Panc1 (cell line): Measurements from ENCODE around the gene ADAM29. TPM values are rescaled to one million over a fixed set of nuclear protein-coding genes. Genes with fewer than 3 reads are reported as not detected.

Experiments used
- ATAC-seq: fragments of 200-7000 bp; cut with Tn5 transposase; 2 replicates; pipeline ENCODE4 v1.9.1; 2020; ENCODE audit warnings: mild to moderate bottlenecking, moderate library complexity
- BruUV-seq: library from RNA; stranded (reverse); fragments of 400-500 nt; replicated peaks from 2 replicates; lab custom pipeline; 2021; lab: Mats Ljungman, UMichigan
- CTCF ChIA-PET: fragments of 300-600 bp; sonication (Branson Sonifier 250); formaldehyde crosslinking; loops from one replicate; lab custom pipeline; 2022; ENCODE audit warnings: antibody characterized with exemption; lab: Charles Lee
- POLR2A ChIA-PET: fragments of 300-600 bp; sonication (Branson Sonifier 250); formaldehyde crosslinking; loops from one replicate; lab custom pipeline; 2022; ENCODE audit warnings: antibody characterized with exemption; lab: Charles Lee
- DNase-seq: peaks from one replicate; pipeline ENCODE4 v3.0.0-alpha.2; 2010; ENCODE audit warnings: low read depth, low spot score
- H3K27ac ChIP-seq: 2 replicates; pipeline ENCODE4 v1.5.1; 2011; ENCODE audit warnings: mild to moderate bottlenecking, low read length, inconsistent platforms
- H3K27me3 ChIP-seq: fragments of 200-500 bp; sonication (Bioruptor generic); 2 replicates; pipeline ENCODE4 v1.6.0; 2014; ENCODE audit warnings: low read length, inconsistent platforms; ENCODE audit not compliant: control insufficient read depth, insufficient read depth
- H3K36me3 ChIP-seq: fragments of 200-500 bp; sonication (Bioruptor generic); 2 replicates; pipeline ENCODE4 v1.5.1; 2014; ENCODE audit warnings: inconsistent platforms, mild to moderate bottlenecking, low read length, moderate library complexity; ENCODE audit not compliant: control insufficient read depth, insufficient read depth
- H3K4me1 ChIP-seq: 2 replicates; pipeline ENCODE4 v1.5.1; 2011; ENCODE audit warnings: inconsistent platforms, mild to moderate bottlenecking, low read length, moderate library complexity; ENCODE audit not compliant: control insufficient read depth, insufficient read depth
- H3K4me3 ChIP-seq, 2 experiments: 2 replicates each; pipeline ENCODE4 v1.5.1; 2011 to 2012; ENCODE audit warnings: low read depth in 2 of 2, low read length in 2 of 2, mild to moderate bottlenecking in 2 of 2, inconsistent platforms in 1 of 2, moderate library complexity in 1 of 2
- H3K9me3 ChIP-seq: fragments of 200-500 bp; sonication (Bioruptor generic); 2 replicates; pipeline ENCODE4 v1.5.1; 2014; ENCODE audit warnings: low read depth, mild to moderate bottlenecking, inconsistent platforms, low read length, moderate library complexity; ENCODE audit not compliant: control insufficient read depth, insufficient read depth
- CTCF ChIP-seq: fragments of 450-650 bp; IDR thresholded peaks from 2 replicates; pipeline ENCODE4 v1.5.1; 2017; ENCODE audit warnings: mild to moderate bottlenecking
- POLR2AphosphoS5 ChIP-seq: IDR thresholded peaks from 2 replicates; pipeline ENCODE4 v1.6.1; 2012; ENCODE audit warnings: mild to moderate bottlenecking, low read depth, low read length, moderate library complexity
- SIN3A ChIP-seq: IDR thresholded peaks from 2 replicates; pipeline ENCODE4 v1.6.1; 2012; ENCODE audit warnings: low read depth, mild to moderate bottlenecking, low read length, moderate library complexity, borderline replicate concordance; ENCODE audit not compliant: insufficient read depth
- TCF7L2 ChIP-seq: IDR thresholded peaks from 2 replicates; pipeline ENCODE4 v1.6.1; 2011; ENCODE audit warnings: mild to moderate bottlenecking, low read depth, low read length, inconsistent platforms
- in situ Hi-C: cut with HindIII; loops from 2 replicates; pipeline ENCODE4 v1.10.0; 2016; ENCODE audit warnings: low sequenced_read_pairs, low pct_unique_long_range_greater_than_20kb
- intact Hi-C: fragments of 100-400 bp; cut with micrococcal nuclease; formaldehyde crosslinking; loops from one replicate; pipeline ENCODE4 v1.10.0; 2022; ENCODE audit not compliant: unreplicated experiment
- total RNA-seq: library from RNA; stranded (reverse); gene quantifications from one replicate; pipeline ENCODE4 v1.2.1, GENCODE V29; 2021; ENCODE audit not compliant: unreplicated experiment
- TF ChIP-seq, protein P1 (sequence below), 2 experiments: IDR thresholded peaks; 2 replicates each; pipeline ENCODE4 v1.6.1; 2011 to 2012; ENCODE audit warnings: low read depth in 2 of 2, control low read depth in 1 of 2, low read length in 1 of 2, mild to moderate bottlenecking in 1 of 2, moderate library complexity in 1 of 2; ENCODE audit not compliant: insufficient read depth in 1 of 2

ADAM29 gene
- total RNA-seq, 1 experiment from 2014 or later: not detected

DNA sequence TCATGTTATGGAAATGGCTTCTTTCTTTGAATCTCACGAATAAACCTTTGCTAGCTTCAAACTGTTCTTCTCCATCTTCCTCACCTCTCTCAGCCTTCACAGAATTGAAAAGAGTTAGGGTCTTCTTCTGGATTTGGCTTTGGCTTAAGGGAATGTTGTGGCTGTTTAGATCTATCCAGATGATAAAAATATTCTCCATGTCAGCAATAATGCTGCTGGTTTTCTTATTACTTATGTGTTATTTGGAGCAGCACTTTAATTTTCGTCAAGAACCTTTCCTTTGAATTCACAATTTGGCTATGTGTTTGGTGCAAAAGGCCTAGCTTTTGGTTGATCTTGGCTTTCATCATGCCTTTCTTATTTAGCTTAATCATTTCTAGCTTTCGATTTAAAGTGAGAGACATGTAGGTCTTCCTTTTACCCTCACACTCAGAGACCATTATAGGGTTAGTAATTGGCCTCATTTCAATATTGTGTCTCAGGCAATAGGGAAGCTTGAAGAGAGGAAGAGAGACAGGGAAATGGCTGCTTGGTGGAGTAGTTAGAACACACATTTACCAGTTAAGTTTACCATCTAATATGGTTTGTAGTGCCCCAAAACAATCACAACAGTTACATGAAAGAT is 5.1 kb upstream of the ADAM29 start:
- no peak for TF ChIP-seq SIN3A
- TF ChIP-seq, protein P1, sequence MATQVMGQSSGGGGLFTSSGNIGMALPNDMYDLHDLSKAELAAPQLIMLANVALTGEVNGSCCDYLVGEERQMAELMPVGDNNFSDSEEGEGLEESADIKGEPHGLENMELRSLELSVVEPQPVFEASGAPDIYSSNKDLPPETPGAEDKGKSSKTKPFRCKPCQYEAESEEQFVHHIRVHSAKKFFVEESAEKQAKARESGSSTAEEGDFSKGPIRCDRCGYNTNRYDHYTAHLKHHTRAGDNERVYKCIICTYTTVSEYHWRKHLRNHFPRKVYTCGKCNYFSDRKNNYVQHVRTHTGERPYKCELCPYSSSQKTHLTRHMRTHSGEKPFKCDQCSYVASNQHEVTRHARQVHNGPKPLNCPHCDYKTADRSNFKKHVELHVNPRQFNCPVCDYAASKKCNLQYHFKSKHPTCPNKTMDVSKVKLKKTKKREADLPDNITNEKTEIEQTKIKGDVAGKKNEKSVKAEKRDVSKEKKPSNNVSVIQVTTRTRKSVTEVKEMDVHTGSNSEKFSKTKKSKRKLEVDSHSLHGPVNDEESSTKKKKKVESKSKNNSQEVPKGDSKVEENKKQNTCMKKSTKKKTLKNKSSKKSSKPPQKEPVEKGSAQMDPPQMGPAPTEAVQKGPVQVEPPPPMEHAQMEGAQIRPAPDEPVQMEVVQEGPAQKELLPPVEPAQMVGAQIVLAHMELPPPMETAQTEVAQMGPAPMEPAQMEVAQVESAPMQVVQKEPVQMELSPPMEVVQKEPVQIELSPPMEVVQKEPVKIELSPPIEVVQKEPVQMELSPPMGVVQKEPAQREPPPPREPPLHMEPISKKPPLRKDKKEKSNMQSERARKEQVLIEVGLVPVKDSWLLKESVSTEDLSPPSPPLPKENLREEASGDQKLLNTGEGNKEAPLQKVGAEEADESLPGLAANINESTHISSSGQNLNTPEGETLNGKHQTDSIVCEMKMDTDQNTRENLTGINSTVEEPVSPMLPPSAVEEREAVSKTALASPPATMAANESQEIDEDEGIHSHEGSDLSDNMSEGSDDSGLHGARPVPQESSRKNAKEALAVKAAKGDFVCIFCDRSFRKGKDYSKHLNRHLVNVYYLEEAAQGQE (IDR thresholded peaks at IDR 0.05; ENCODE audit: insufficient read depth in 1 of 2, low read depth in 2 of 2, low read length in 1 of 2): no peak
- TF ChIP-seq CTCF: no peak
- no peak for TF ChIP-seq TCF7L2
- TF ChIP-seq POLR2AphosphoS5: no peak
- no TSS peak for BruUV-seq
- Histone ChIP-seq H3K27ac (no peak overlapping the region), H3K27me3 (no peaks in the 10 kb centered on the region), H3K36me3 (no peaks in the 10 kb centered on the region), H3K9me3 (no peaks in the 10 kb centered on the region), H3K4me3 (no peak overlapping the region), H3K4me1 (no peaks in the 10 kb centered on the region)
- ATAC-seq (no peak), DNase-seq (no peak)
- ChIA-PET CTCF (interaction anchor here (0.7 kb wide), 1 partner anchor 260 kb away, joined by 6 read pairs; no protein-coding TSS in a partner anchor), POLR2A (no interaction called here)
- intact Hi-C loops (no loop called here), in situ Hi-C loops (no loop called here)

GRCh38 chr4:174919886-174920423 is 1.8 kb downstream of the ADAM29 start:
- DNase-seq (no peak), ATAC-seq (no peak)
- intact Hi-C loops: no loop called here
- ChIA-PET POLR2A (no interaction called here), CTCF (no interaction called here)
- Histone ChIP-seq H3K4me3 (no peak overlapping the region), H3K9me3 (no peaks in the 10 kb centered on the region), H3K36me3 (no peaks in the 10 kb centered on the region), H3K27ac (no peak overlapping the region), H3K27me3 (no peaks in the 10 kb centered on the region), H3K4me1 (no peaks in the 10 kb centered on the region)
- TF ChIP-seq CTCF (no peak), SIN3A (no peak), POLR2AphosphoS5 (no peak), TCF7L2 (no peak)
- TF ChIP-seq, protein P1 (IDR thresholded peaks at IDR 0.05; ENCODE audit: insufficient read depth in 1 of 2, low read depth in 2 of 2, low read length in 1 of 2): no peak
- in situ Hi-C loops: no loop called here
- no TSS peak for BruUV-seq
